HUES48 (cell line): Measurements from ENCODE around the gene L1CAM.
A peak's percentile ranks its signal among the peaks of the same experiment; 100 is the strongest.

Experiments
- H3K27ac ChIP-seq: one replicate; pipeline ENCODE4 v1.7.0; 2013; ENCODE audit warnings: low read depth, low read length, inconsistent platforms
- H3K27me3 ChIP-seq: 2 replicates; pipeline ENCODE4 v1.6.1; 2013; ENCODE audit warnings: mild to moderate bottlenecking, low read length; ENCODE audit not compliant: control insufficient read depth, insufficient read depth
- H3K36me3 ChIP-seq: 2 replicates; pipeline ENCODE4 v1.6.1; 2013; ENCODE audit warnings: low read length; ENCODE audit not compliant: control insufficient read depth, insufficient read depth
- H3K4me1 ChIP-seq: 2 replicates; pipeline ENCODE4 v1.6.1; 2013; ENCODE audit warnings: mild to moderate bottlenecking, low read length; ENCODE audit not compliant: control insufficient read depth, insufficient read depth
- H3K4me3 ChIP-seq: 2 replicates; pipeline ENCODE4 v1.5.1; 2013; ENCODE audit warnings: mild to moderate bottlenecking, low read depth, low read length
- H3K9ac ChIP-seq: 2 replicates; pipeline ENCODE4 v1.6.1; 2013; ENCODE audit warnings: mild to moderate bottlenecking, low read depth, low read length, moderate library complexity
- H3K9me3 ChIP-seq: 2 replicates; pipeline ENCODE4 v1.6.1; 2013; ENCODE audit warnings: low read length; ENCODE audit not compliant: control insufficient read depth, insufficient read depth

Gene L1CAM

GRCh38 chrX:153868576-153869472 is 17.1 kb downstream of the L1CAM start:
- no peak overlapping the region for H3K9ac ChIP-seq
- H3K9me3 ChIP-seq = peaks cover 44% of the 10 kb centered on the region
- H3K4me1 ChIP-seq = no peaks in the 10 kb centered on the region
- H3K36me3 ChIP-seq = peaks cover 11% of the 10 kb centered on the region; the same call in 1 of the 2 replicates
- no peaks in the 10 kb centered on the region for H3K27me3 ChIP-seq
- H3K27ac ChIP-seq = no peak overlapping the region
- no peak overlapping the region for H3K4me3 ChIP-seq

DNA sequence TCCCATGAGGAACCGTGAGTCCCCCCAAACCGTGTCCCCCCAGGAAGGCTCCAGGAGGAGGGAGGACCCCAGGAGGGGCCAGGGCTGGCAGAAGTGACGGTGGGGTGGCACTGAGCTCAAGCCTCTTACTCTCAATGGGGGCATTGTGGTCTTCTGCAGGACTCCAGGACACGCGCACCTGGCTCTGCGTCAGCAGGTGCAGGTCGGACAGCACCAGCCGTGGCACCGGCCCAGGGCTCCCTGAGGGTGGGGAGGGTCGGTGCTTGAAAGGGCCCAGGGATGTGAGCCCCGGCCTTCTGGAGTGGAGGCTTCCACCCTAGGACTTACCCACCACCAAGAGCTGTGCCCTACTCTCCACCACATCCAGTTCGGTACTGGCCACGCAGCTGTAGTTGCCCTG is 18.3 kb downstream of the L1CAM start:
- Histone ChIP-seq H3K9ac (no peak overlapping the region), H3K27me3 (no peaks in the 10 kb centered on the region), H3K27ac (no peak overlapping the region), H3K9me3 (peaks cover 48% of the 10 kb centered on the region), H3K4me1 (peaks cover 4% of the 10 kb centered on the region; the same call in 1 of the 2 replicates), H3K4me3 (no peak overlapping the region), H3K36me3 (peaks cover 11% of the 10 kb centered on the region)

DNA sequence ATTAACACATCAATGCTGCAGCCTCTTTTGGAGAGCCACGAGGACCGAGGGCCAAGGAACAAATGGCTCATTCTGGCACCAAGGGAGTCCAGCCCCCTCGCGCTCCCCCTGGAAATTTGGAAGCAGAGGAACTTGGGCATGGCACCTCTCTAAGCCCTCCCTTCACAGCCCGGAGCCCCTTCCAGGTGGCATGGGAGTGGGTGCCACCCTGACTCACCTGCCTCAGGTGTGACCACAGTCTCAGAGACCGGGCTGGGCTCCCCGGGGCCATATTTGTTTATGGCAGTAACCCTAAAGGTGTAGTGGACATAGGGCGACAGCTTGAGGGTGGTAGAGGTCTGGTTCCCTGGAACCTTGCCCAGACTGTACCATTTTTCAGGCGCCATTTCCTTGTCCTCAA is 18.8 kb downstream of the L1CAM start:
- Histone ChIP-seq H3K4me1 (peaks cover 6% of the 10 kb centered on the region; the same call in 1 of the 2 replicates), H3K27ac (no peak overlapping the region), H3K9me3 (peaks cover 47% of the 10 kb centered on the region), H3K9ac (no peak overlapping the region), H3K4me3 (no peak overlapping the region), H3K36me3 (peaks cover 11% of the 10 kb centered on the region), H3K27me3 (no peaks in the 10 kb centered on the region)

DNA sequence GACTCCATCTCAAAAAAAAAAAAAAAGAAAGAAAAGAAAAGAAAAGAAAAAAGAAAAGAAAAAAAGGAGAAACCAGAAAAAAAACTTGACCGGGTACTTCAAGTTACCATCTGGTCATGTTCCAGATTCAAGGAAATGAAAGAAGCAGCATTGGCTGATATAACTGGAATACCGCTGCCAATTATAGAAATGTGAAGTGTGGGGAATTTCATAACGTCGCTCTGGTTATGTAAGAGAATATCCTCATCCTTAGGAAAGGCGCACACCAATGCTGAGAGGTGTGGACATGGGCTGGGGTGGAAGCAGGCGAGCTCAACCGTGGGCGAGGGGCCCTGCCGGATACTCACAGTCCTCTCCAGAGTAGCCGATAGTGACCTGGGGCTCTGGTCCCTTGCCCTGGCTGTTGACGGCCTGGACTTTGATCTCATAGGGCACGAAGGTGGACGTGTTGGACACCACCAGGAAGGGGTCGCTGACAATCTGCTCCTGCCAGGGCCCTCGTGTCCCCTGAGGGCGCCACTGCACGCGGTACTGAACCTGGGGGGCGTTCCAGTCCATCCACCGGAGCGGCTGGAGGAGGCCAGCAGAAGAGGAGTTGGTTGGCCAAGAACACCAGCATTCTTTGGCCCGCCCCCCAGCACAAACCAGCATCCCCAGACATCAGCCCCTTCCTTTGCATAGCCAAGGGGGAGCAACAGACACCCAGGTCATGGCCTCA is 19.5 kb downstream of the L1CAM start:
- H3K9me3 ChIP-seq = peaks cover 45% of the 10 kb centered on the region
- H3K4me1 ChIP-seq = peaks cover 6% of the 10 kb centered on the region; the same call in 1 of the 2 replicates
- peaks cover 11% of the 10 kb centered on the region for H3K36me3 ChIP-seq
- H3K27me3 ChIP-seq = no peaks in the 10 kb centered on the region
- H3K27ac ChIP-seq = no peak overlapping the region
- no peak overlapping the region for H3K4me3 ChIP-seq
- no peak overlapping the region for H3K9ac ChIP-seq

- peaks cover 42% of the 10 kb centered on the region for H3K9me3 ChIP-seq
- H3K36me3 ChIP-seq = peaks cover 11% of the 10 kb centered on the region
- H3K9ac ChIP-seq = no peak overlapping the region
- no peaks in the 10 kb centered on the region for H3K27me3 ChIP-seq
- peaks cover 6% of the 10 kb centered on the region; the same call in 1 of the 2 replicates for H3K4me1 ChIP-seq
- H3K27ac ChIP-seq = no peak overlapping the region
- no peak overlapping the region for H3K4me3 ChIP-seq
These were observed 20.3 kb downstream of the L1CAM start for GRCh38 chrX:153865685-153866084.

DNA sequence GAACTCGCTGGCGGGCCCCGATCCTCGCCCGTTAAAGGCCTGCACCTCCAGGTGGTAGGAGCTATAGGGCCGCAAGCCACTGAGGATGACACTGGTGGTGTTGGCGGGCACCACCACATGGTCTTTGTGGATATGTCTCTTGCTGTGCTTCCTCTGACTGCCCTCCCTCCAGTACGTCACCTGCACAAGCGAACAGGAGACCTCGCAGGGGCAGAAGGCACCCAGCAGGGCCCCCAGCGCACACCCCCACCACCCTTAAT is 20.7 kb downstream of the L1CAM start:
- peaks cover 6% of the 10 kb centered on the region; the same call in 1 of the 2 replicates for H3K4me1 ChIP-seq
- H3K36me3 ChIP-seq = peaks cover 9% of the 10 kb centered on the region
- no peaks in the 10 kb centered on the region for H3K27me3 ChIP-seq
- no peak overlapping the region for H3K4me3 ChIP-seq
- H3K27ac ChIP-seq = no peak overlapping the region
- no peak overlapping the region for H3K9ac ChIP-seq
- peaks cover 39% of the 10 kb centered on the region for H3K9me3 ChIP-seq

- H3K9ac ChIP-seq = no peak overlapping the region
- no peak overlapping the region for H3K27ac ChIP-seq
- H3K36me3 ChIP-seq = peaks cover 5% of the 10 kb centered on the region
- H3K9me3 ChIP-seq = peaks cover 34% of the 10 kb centered on the region
- H3K4me3 ChIP-seq = no peak overlapping the region
- H3K27me3 ChIP-seq = no peaks in the 10 kb centered on the region
- H3K4me1 ChIP-seq = peaks cover 6% of the 10 kb centered on the region; the same call in 1 of the 2 replicates
These were observed 21.2 kb downstream of the L1CAM start for GRCh38 chrX:153864561-153865320.

GRCh38 chrX:153864101-153864500 is 21.9 kb downstream of the L1CAM start:
- H3K4me1 ChIP-seq = peaks cover 6% of the 10 kb centered on the region; the same call in 1 of the 2 replicates
- no peak overlapping the region for H3K27ac ChIP-seq
- H3K27me3 ChIP-seq = no peaks in the 10 kb centered on the region
- H3K4me3 ChIP-seq = no peak overlapping the region
- H3K36me3 ChIP-seq = peaks cover 5% of the 10 kb centered on the region
- H3K9me3 ChIP-seq = peaks cover 34% of the 10 kb centered on the region
- H3K9ac ChIP-seq = no peak overlapping the region

DNA sequence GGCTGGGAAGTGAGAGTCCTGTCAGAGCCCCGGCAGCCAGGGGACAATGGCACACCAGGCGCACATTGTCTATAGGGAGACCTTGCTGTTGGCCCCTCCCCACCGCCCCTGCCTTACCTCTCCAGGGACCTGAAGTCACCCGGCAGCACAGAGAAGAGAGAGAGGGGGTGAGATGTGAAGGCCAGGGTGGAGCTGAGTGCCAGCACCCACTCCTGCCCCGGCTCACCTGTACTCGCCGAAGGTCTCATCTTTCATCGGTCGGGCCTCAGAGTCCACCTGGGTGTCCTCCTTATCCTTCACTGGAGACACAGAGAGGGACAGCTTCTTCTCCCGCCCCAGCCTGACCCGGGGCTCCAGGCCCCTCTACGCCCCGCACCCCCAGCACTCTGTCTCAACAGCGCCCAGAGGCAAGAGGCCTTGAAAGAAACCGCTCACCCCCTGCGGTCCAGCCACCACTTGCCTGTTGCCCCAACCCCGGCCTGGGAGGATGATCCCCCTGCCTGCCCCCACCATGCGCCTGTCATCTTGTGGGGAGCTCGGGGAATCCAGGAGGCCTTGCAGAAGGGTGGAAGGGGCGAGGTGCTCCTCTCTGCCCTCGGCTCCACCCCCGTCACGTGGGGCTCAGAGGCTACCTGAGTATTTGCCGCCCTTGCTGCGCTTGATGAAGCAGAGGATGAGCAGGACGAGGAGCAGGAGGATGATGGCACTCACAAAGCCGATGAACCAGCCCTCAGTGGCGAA is 22.6 kb downstream of the L1CAM start:
- H3K9ac ChIP-seq = no peak overlapping the region
- peaks cover 6% of the 10 kb centered on the region; the same call in 1 of the 2 replicates for H3K4me1 ChIP-seq
- no peak overlapping the region for H3K4me3 ChIP-seq
- H3K36me3 ChIP-seq = peaks cover 3% of the 10 kb centered on the region
- peaks cover 31% of the 10 kb centered on the region for H3K9me3 ChIP-seq
- H3K27ac ChIP-seq = peak overlapping the region; percentile 20
- H3K27me3 ChIP-seq = no peaks in the 10 kb centered on the region
